Measurements from ENCODE around the gene SLC3A2.

Gene SLC3A2

GRCh38 chr11:62912268-62912667, 31.6 kb downstream of the SLC3A2 start:
- DNase-seq, result no peak

- DNase-seq, result no peak
Observed at GRCh38 chr11:62914416-62914815, 33.7 kb downstream of the SLC3A2 start.

GRCh38 chr11:62917906-62918502, 37.3 kb downstream of the SLC3A2 start:
- no peak for DNase-seq

GRCh38 chr11:62918531-62918930, 37.8 kb downstream of the SLC3A2 start:
- DNase-seq, result no peak

GRCh38 chr11:62919476-62919875, 38.8 kb downstream of the SLC3A2 start:
- no peak for DNase-seq

GRCh38 chr11:62919898-62920640, 39.4 kb downstream of the SLC3A2 start:
- no peak for DNase-seq

- no peak for DNase-seq
Observed at GRCh38 chr11:62921201-62921572, 40.5 kb downstream of the SLC3A2 start, which contains the start of gene CHRM1. Gene CHRM1, minus strand, starts transcription at chr11:62921363. Its CDS starts 10,263 bp downstream, at chr11:62911100.

- DNase-seq, result no peak
Observed at GRCh38 chr11:62921573-62922188, 41.0 kb downstream of the SLC3A2 start.

- no peak for DNase-seq
Observed at GRCh38 chr11:62922189-62922589, 41.5 kb downstream of the SLC3A2 start.

- DNase-seq, result no peak
Observed at GRCh38 chr11:62922653-62923431, 42.1 kb downstream of the SLC3A2 start.

GRCh38 chr11:62923601-62924411, 43.1 kb downstream of the SLC3A2 start:
- no peak for DNase-seq

GRCh38 chr11:62925308-62925707, 44.6 kb downstream of the SLC3A2 start:
- DNase-seq, result no peak

GRCh38 chr11:62925745-62926679, 45.3 kb downstream of the SLC3A2 start:
- DNase-seq, result no peak

GRCh38 chr11:62926680-62927455, 46.2 kb downstream of the SLC3A2 start:
- no peak for DNase-seq

GRCh38 chr11:62928011-62928410, 47.3 kb downstream of the SLC3A2 start:
- no peak for DNase-seq

GRCh38 chr11:62930157-62930556, 49.5 kb downstream of the SLC3A2 start:
- DNase-seq, result no peak

GRCh38 chr11:62930666-62931065, 50.0 kb downstream of the SLC3A2 start:
- DNase-seq, result no peak

- no peak for DNase-seq
Observed at GRCh38 chr11:62931499-62932278, 51.0 kb downstream of the SLC3A2 start.

- DNase-seq, result no peak
Observed at GRCh38 chr11:62933285-62933684, 52.6 kb downstream of the SLC3A2 start.
